NCI-H2029 treated with DMSO at 0.1 percent for 48 hours (cell line): ENCODE measurements around the gene KRT79.

ENCODE experiments used
- DNase-seq: peaks from one replicate; lab custom pipeline; 2025; lab: John Stamatoyannopoulos, UW

The KRT79 gene

GRCh38 chr12:52818388-52818787, 15.7 kb downstream of the KRT79 start:
- no peak for DNase-seq

- no peak for DNase-seq
Measured at GRCh38 chr12:52817699-52818238, 16.3 kb downstream of the KRT79 start.

GRCh38 chr12:52817003-52817698, 17.0 kb downstream of the KRT79 start:
- no peak for DNase-seq

GRCh38 chr12:52815676-52816588, 18.2 kb downstream of the KRT79 start:
- no peak for DNase-seq

- DNase-seq: no peak
Measured at GRCh38 chr12:52815161-52815560, 18.9 kb downstream of the KRT79 start.

GRCh38 chr12:52814710-52815155, 19.4 kb downstream of the KRT79 start:
- no peak for DNase-seq

GRCh38 chr12:52813885-52814709, 20.0 kb downstream of the KRT79 start, which contains the start of gene KRT4:
Gene KRT4 (minus strand): TSS chr12:52814116. CDS start chr12:52814058, 58 bp downstream.
- DNase-seq: peak; percentile 58

GRCh38 chr12:52813203-52813819, 20.8 kb downstream of the KRT79 start:
- no peak for DNase-seq

- DNase-seq: no peak
Measured at GRCh38 chr12:52812749-52813148, 21.4 kb downstream of the KRT79 start.

- no peak for DNase-seq
Measured at GRCh38 chr12:52812073-52812400, 22.1 kb downstream of the KRT79 start.

GRCh38 chr12:52811191-52812072, 22.7 kb downstream of the KRT79 start:
- no peak for DNase-seq

- no peak for DNase-seq
Measured at GRCh38 chr12:52810554-52810953, 23.6 kb downstream of the KRT79 start.

GRCh38 chr12:52809166-52809565, 24.9 kb downstream of the KRT79 start:
- no peak for DNase-seq

- DNase-seq: no peak
Measured at GRCh38 chr12:52808573-52809160, 25.4 kb downstream of the KRT79 start.

- DNase-seq: no peak
Measured at GRCh38 chr12:52807544-52808470, 26.3 kb downstream of the KRT79 start.

- no peak for DNase-seq
Measured at GRCh38 chr12:52806821-52807543, 27.1 kb downstream of the KRT79 start.

GRCh38 chr12:52806169-52806811, 27.8 kb downstream of the KRT79 start:
- DNase-seq: no peak

- no peak for DNase-seq
Measured at GRCh38 chr12:52805739-52806138, 28.4 kb downstream of the KRT79 start.
